ENCODE data around the gene PDE9A. TPM values are rescaled to one million over a fixed set of nuclear protein-coding genes. Genes with fewer than 3 reads are reported as not detected.

PDE9A gene
- total RNA-seq, 1 donor = not detected

DNA sequence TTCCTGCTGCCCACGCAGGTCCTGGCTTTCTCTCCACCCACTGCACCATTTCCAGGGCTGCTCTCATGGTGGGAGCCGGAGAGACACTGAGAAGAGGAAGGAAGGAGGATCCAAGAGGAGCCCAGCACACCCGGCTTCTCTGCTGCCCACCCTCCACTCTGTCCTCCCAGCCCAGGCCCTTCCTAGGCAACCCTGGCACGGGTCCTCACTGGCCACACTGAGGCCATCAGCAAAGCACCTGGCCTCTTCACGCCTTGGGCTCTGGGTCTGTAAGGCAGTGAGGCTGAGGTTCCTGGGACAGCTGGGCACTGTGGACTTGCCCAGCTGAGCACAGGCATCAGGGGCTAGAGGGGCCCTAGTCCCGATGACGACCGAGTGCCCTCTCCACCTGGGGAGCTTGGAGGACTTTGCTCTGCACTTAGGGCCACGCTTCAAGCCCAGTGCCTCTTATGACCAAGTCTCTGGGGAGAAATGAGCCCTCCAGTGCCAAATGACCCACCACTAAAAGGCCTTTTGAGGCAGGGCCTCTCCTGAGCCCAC lies 43.1 kb downstream of the PDE9A start:
- TF ChIP-seq, protein P1, sequence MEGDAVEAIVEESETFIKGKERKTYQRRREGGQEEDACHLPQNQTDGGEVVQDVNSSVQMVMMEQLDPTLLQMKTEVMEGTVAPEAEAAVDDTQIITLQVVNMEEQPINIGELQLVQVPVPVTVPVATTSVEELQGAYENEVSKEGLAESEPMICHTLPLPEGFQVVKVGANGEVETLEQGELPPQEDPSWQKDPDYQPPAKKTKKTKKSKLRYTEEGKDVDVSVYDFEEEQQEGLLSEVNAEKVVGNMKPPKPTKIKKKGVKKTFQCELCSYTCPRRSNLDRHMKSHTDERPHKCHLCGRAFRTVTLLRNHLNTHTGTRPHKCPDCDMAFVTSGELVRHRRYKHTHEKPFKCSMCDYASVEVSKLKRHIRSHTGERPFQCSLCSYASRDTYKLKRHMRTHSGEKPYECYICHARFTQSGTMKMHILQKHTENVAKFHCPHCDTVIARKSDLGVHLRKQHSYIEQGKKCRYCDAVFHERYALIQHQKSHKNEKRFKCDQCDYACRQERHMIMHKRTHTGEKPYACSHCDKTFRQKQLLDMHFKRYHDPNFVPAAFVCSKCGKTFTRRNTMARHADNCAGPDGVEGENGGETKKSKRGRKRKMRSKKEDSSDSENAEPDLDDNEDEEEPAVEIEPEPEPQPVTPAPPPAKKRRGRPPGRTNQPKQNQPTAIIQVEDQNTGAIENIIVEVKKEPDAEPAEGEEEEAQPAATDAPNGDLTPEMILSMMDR (IDR thresholded peaks at IDR 0.05; ENCODE audit: insufficient read depth, low read length) = no peak

DNA sequence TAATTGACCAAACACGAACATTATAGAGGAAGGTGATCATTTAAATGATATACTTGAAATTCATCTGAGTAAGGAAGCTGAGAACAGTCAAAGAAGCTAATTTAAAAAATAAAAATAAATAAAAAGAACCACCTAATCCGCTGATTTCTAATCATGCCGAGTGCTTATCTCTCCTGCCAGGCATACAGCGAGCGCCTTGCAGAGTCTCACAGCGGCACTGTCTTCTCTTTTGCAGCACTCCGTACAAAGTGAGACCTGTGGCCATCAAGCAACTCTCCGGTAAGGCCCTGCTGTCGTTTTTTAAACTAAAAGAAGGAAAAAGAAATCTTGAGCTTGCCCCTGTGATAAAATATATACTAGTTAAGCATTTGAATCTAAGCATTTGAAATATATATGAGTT lies 45.3 kb downstream of the PDE9A start:
- no peak overlapping the region for H3K4me3 ChIP-seq (ENCODE audit: low read depth, low read length)
- DNase-seq (ENCODE audit: low read depth) = no peak
- TF ChIP-seq, protein P1 (IDR thresholded peaks at IDR 0.05; ENCODE audit: insufficient read depth, low read length) = no peak

More for the DNA sequence above, 43.1 kb downstream of the PDE9A start:
- H3K4me3 ChIP-seq (ENCODE audit: low read depth, low read length) = no peak overlapping the region
- no peak for DNase-seq (ENCODE audit: low read depth)

DNA sequence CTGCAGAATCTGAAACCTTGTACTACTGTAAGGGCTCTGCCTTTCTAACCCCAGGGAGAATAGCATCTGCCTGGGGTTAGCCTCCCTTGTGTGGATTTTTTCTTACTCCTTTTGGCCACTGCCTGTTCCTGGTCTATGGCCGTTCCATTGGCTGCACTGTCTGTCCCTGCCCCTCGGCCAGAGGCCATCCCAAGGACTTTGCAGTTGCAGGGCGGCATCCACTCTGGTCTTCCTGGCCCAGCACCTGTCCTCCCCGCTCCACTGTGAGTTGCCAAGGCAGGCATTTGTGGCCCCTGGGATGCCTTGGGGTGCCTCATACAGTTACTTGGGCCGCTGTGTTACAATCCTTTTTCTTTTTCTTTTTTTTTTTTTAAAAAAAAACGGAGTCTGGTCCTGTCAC lies 45.8 kb downstream of the PDE9A start:
- DNase-seq (ENCODE audit: low read depth) = no peak
- TF ChIP-seq, protein P1 (IDR thresholded peaks at IDR 0.05; ENCODE audit: insufficient read depth, low read length) = no peak
- H3K4me3 ChIP-seq (ENCODE audit: low read depth, low read length) = no peak overlapping the region

DNA sequence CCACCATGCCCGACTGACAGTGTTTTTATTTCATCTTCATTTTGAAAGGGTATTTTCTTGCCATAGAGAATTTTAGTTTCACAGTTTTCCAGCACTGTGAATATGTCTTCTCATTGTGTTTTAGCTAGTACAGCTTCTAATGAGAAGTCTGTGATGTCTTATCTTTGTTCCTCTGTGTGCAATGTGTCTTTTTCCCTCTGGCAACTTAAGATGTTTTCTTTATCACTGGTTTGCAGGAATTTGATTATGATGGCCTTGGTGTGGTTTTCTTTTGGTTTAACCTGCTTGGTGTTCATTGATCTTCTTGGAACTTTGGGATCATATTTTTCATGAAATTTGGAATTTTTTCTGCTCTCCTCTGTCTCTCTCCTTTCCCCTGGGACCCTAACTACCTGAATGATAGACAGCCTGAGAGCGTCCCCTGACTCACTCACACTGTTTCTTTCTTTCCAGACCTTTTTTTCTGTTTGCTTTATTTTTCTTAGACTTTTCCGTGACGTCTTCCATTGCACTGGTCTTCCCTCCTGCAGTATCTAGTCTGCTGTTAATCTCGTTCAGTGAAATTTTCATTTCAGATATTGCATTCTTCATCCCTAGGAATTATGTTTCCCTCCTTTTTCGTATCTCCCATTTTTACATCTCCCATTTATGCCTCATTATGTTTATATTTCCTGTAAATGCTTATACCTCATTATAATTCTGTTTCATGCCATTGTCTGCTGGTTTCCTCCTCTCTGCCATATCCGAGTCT lies 48.5 kb downstream of the PDE9A start:
- no peak for DNase-seq (ENCODE audit: low read depth)
- H3K4me3 ChIP-seq (ENCODE audit: low read depth, low read length) = no peak overlapping the region
- TF ChIP-seq, protein P1 (IDR thresholded peaks at IDR 0.05; ENCODE audit: insufficient read depth, low read length) = no peak

DNA sequence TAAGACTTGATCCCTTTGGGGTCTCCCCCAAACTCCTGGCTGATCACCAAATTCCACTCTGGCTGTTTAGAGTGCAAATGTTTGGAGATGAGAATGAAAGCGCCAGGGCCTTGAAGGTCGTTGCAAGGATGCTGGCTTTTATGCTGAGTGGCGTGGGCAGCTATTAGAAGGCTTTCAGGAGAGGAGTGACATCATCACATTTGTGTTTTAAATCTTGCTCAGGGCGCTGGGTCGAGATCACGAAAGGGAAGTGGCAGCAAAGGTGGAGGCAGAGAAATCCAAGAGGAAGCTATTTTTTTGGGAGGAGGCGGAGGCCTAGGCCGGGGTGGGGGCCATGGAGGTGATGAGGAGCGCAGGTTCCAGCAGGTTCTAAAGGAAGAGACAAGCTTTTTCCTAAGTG lies 49.3 kb downstream of the PDE9A start:
- TF ChIP-seq, protein P1 (IDR thresholded peaks at IDR 0.05; ENCODE audit: insufficient read depth, low read length) = no peak
- no peak overlapping the region for H3K4me3 ChIP-seq (ENCODE audit: low read depth, low read length)
- DNase-seq (ENCODE audit: low read depth) = no peak

DNA sequence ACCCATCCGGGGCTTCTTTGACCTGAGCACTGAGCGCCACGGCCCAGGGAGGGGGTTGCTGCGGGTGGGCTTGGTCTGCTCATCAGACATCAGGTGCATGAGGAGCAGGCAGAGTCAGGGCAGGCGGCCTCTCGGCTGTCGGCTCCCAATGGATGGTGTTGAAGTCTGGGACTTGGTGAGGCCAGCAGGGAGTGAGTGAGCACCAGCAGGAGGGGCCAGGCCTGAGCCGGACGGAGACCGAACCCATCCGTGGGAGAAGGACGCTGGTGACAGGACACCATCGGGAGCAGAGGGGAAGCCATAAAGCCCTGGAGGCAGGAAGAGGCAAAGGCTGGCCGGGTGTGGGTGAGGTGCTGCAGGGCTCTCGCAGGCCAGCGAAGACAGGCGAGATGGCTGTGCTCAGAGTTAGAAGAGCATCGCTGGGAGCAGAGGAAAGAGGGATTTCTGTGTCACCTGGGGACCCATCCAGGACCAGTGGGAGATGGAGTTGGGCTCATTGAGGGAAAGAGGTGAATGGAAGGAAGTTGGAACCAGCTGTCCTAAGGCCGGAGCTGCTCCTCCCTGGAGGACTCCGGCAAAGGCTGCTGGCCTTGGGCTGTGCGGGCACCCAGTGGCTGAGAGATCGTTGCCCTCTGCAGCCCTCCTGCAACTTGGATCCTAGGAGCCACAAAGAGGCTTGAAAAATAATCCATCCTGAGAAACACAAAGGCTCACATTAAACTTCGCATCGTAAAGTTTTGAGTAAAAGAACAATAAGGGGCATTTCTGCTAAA lies 49.9 kb downstream of the PDE9A start:
- no peak overlapping the region for H3K4me3 ChIP-seq (ENCODE audit: low read depth, low read length)
- no peak for DNase-seq (ENCODE audit: low read depth)
- TF ChIP-seq, protein P1 (IDR thresholded peaks at IDR 0.05; ENCODE audit: insufficient read depth, low read length) = no peak
